IPS-18a (cell line): ENCODE data around the gene TEKT5.

ENCODE experiments used
- H3K27ac ChIP-seq: one replicate; pipeline ENCODE4 v1.5.1; 2013; ENCODE audit warnings: low read length
- H3K27me3 ChIP-seq: one replicate; pipeline ENCODE4 v1.6.1; 2013; ENCODE audit warnings: mild to moderate bottlenecking, low read length; ENCODE audit not compliant: control insufficient read depth, insufficient read depth
- H3K36me3 ChIP-seq: one replicate; pipeline ENCODE4 v1.6.1; 2013; ENCODE audit warnings: low read depth, low read length; ENCODE audit not compliant: control insufficient read depth
- H3K4me1 ChIP-seq: one replicate; pipeline ENCODE4 v1.6.1; 2013; ENCODE audit warnings: low read depth, low read length; ENCODE audit not compliant: control insufficient read depth
- H3K4me3 ChIP-seq: one replicate; pipeline ENCODE4 v1.5.1; 2013; ENCODE audit warnings: low read length
- H3K9ac ChIP-seq: one replicate; pipeline ENCODE4 v1.6.1; 2013; ENCODE audit warnings: mild to moderate bottlenecking, low read length, moderate library complexity
- H3K9me3 ChIP-seq: one replicate; pipeline ENCODE4 v1.6.1; 2013; ENCODE audit warnings: low read depth, low read length; ENCODE audit not compliant: control insufficient read depth

The TEKT5 gene

DNA sequence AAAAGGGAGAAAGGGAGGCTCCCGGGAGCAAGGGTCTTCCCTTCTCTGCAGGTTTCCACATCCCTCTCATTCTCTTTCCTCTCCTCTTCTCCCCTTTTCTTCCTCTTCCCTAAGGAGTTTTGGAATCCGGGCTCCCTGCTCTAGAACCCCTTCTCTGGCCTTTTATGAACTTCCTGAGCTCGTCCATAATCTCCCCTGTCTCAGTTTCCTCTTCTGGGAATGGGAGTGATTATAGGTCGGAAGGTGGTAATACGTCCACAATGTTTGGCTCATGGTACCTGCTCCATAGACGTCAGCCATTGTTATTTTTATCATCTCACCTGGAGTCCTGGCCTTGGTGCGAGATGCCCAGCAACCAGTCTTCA is 113.9 kb downstream of the TEKT5 start:
- no peaks in the 10 kb centered on the region for H3K36me3 ChIP-seq
- no peak overlapping the region for H3K27ac ChIP-seq
- peaks cover 36% of the 10 kb centered on the region for H3K4me1 ChIP-seq
- H3K27me3 ChIP-seq: peaks cover 12% of the 10 kb centered on the region
- peak overlapping the region; percentile 74 for H3K4me3 ChIP-seq
- no peaks in the 10 kb centered on the region for H3K9me3 ChIP-seq
- H3K9ac ChIP-seq: peak overlapping the region; percentile 54

DNA sequence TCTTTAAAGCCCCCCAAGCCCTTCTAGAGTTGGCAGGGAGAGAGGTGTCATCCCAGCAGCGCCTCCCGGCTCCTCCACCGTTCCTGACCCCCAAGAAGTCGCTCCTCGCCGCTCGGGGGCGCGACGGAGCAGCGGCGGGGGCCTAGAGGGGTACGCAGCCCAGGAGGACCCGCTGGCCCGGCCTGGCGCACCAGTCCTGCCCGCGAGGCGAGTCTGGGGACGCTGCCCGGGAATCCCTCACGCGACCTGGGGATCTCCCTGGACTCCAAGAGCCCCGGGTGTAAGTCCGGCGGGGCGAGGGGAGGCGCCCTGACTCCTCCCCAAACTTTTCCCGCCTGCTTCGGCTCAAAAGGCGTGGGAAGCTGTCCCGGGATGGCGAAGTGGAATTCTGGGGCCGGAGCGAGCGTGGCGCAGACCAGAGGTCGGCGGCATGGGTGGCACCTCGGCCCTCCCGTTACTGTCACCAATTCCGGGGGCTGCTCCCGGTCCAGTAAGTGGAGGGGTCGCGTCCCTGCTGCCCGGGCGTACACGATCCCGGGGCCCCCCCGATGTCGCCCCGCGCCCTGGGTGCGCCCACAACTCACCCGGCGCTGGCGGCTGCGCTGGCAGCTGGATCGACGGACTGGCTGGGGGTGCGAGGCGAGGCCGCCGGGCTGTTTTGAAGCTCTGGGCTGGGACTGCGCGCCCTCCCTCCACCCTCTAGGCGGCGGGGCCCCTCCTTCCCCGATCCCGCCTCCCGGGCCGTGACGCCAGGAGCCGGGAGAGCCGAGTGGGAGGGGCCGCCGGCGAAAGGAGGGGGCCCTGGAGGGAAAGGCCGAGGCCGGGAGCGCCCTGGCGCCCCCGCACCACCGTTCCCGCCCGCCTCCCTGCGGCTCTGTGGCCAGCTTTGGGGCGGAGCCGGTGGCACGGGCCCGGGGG is 114.5 kb downstream of the TEKT5 start, which contains the start of gene EMP2:
Gene EMP2, minus strand, starts transcription at position 634 of the 918 bp plus-strand sequence. CDS start 32,981 bp downstream, outside the sequence.
- Histone ChIP-seq H3K27me3 (peaks cover 12% of the 10 kb centered on the region), H3K9me3 (no peaks in the 10 kb centered on the region), H3K4me3 (peak within 1 kb of the TSS; percentile 74), H3K4me1 (peaks cover 35% of the 10 kb centered on the region), H3K9ac (peak within 1 kb of the TSS; percentile 54), H3K27ac (no peak within 1 kb of the TSS), H3K36me3 (no peaks in the 10 kb centered on the region)

- Histone ChIP-seq H3K36me3 (no peaks in the 10 kb centered on the region), H3K27me3 (peaks cover 12% of the 10 kb centered on the region), H3K27ac (no peak overlapping the region), H3K9me3 (no peaks in the 10 kb centered on the region), H3K9ac (peak overlapping the region; percentile 54), H3K4me1 (peaks cover 29% of the 10 kb centered on the region), H3K4me3 (peak overlapping the region; percentile 74)
Observed at GRCh38 chr16:10579575-10579964, 115.2 kb downstream of the TEKT5 start.

- Histone ChIP-seq H3K9ac (no peak overlapping the region), H3K27ac (no peak overlapping the region), H3K4me1 (peaks cover 29% of the 10 kb centered on the region), H3K4me3 (no peak overlapping the region), H3K9me3 (no peaks in the 10 kb centered on the region), H3K36me3 (no peaks in the 10 kb centered on the region), H3K27me3 (peaks cover 12% of the 10 kb centered on the region)
Observed at GRCh38 chr16:10578474-10579316, 116.0 kb downstream of the TEKT5 start.
